ENCODE measurements around the gene CST9L. TPM values are rescaled to one million over a fixed set of nuclear protein-coding genes. Genes with fewer than 3 reads are reported as not detected.

Gene CST9L
- total and polyA plus RNA-seq, 2 of the 13 experiments (the other 11 are each of a cell fraction or from before 2014, with no cell fraction given): 0.15 TPM; not detected in 1

DNA sequence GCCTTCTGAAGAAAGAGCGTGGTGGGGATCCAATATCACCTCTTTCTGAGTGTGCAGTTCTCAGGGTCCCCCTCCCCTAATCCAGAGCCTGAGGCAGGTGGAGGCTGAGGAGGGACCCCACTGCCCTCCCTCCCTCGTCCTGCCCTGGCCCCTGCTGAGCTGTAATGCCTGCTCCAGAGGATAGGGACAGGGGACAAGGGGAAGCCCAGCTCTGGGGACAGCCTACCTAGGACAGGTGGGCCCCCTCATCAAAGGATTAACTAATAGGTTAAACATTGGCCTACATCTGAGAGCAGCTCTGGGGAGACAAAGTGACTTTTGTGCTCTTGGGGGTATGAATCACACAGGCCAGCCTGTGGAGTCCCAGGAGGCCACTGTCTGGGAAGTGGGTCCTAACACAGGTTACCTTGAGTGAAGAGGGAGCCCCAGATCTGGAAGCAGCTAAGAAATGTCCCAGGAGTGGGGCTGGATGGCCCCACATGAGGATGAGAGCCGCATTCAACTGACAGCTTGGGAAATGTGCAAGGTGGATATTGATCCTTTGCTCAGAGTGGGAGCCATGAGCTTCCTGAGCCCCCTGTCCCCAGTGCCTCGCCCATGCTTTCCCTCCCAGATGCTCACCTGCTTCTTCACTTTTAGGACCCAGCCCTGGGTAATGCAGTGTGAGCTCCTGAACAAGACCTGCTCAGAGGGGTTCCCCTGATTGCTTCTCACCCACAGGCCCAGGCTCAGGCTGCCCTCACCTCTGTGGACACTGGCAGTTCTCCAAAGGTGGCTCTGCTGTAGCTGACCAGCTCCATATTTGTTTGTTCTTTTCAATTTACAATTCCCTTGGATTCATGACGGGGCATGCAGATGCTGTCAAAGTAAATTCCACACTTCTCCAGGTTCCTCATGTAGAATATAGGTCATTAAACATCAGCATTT lies 17.8 kb upstream of the CST9L start (continued):
- TF ChIP-seq, protein P1, sequence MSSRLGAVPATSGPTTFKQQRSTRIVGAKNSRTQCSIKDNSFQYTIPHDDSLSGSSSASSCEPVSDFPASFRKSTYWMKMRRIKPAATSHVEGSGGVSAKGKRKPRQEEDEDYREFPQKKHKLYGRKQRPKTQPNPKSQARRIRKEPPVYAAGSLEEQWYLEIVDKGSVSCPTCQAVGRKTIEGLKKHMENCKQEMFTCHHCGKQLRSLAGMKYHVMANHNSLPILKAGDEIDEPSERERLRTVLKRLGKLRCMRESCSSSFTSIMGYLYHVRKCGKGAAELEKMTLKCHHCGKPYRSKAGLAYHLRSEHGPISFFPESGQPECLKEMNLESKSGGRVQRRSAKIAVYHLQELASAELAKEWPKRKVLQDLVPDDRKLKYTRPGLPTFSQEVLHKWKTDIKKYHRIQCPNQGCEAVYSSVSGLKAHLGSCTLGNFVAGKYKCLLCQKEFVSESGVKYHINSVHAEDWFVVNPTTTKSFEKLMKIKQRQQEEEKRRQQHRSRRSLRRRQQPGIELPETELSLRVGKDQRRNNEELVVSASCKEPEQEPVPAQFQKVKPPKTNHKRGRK (CRISPR knock-in tag; IDR thresholded peaks at IDR 0.05): no peak
- TF ChIP-seq, protein P2, sequence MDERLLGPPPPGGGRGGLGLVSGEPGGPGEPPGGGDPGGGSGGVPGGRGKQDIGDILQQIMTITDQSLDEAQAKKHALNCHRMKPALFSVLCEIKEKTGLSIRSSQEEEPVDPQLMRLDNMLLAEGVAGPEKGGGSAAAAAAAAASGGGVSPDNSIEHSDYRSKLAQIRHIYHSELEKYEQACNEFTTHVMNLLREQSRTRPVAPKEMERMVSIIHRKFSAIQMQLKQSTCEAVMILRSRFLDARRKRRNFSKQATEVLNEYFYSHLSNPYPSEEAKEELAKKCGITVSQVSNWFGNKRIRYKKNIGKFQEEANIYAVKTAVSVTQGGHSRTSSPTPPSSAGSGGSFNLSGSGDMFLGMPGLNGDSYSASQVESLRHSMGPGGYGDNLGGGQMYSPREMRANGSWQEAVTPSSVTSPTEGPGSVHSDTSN (CRISPR knock-in tag; IDR thresholded peaks at IDR 0.05): no peak
- TF ChIP-seq, protein P3, sequence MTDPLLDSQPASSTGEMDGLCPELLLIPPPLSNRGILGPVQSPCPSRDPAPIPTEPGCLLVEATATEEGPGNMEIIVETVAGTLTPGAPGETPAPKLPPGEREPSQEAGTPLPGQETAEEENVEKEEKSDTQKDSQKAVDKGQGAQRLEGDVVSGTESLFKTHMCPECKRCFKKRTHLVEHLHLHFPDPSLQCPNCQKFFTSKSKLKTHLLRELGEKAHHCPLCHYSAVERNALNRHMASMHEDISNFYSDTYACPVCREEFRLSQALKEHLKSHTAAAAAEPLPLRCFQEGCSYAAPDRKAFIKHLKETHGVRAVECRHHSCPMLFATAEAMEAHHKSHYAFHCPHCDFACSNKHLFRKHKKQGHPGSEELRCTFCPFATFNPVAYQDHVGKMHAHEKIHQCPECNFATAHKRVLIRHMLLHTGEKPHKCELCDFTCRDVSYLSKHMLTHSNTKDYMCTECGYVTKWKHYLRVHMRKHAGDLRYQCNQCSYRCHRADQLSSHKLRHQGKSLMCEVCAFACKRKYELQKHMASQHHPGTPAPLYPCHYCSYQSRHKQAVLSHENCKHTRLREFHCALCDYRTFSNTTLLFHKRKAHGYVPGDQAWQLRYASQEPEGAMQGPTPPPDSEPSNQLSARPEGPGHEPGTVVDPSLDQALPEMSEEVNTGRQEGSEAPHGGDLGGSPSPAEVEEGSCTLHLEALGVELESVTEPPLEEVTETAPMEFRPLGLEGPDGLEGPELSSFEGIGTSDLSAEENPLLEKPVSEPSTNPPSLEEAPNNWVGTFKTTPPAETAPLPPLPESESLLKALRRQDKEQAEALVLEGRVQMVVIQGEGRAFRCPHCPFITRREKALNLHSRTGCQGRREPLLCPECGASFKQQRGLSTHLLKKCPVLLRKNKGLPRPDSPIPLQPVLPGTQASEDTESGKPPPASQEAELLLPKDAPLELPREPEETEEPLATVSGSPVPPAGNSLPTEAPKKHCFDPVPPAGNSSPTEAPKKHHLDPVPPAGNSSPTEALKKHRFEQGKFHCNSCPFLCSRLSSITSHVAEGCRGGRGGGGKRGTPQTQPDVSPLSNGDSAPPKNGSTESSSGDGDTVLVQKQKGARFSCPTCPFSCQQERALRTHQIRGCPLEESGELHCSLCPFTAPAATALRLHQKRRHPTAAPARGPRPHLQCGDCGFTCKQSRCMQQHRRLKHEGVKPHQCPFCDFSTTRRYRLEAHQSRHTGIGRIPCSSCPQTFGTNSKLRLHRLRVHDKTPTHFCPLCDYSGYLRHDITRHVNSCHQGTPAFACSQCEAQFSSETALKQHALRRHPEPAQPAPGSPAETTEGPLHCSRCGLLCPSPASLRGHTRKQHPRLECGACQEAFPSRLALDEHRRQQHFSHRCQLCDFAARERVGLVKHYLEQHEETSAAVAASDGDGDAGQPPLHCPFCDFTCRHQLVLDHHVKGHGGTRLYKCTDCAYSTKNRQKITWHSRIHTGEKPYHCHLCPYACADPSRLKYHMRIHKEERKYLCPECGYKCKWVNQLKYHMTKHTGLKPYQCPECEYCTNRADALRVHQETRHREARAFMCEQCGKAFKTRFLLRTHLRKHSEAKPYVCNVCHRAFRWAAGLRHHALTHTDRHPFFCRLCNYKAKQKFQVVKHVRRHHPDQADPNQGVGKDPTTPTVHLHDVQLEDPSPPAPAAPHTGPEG (CRISPR knock-in tag; IDR thresholded peaks at IDR 0.05): peak; percentile 44; the same call in 1 of the 2 replicates
- TF ChIP-seq HOXA7 (CRISPR knock-in tag; IDR thresholded peaks at IDR 0.05) (no peak), POLR2AphosphoS5 (IDR thresholded peaks at IDR 0.05; ENCODE audit: low read depth, low read length) (0 out of 2 replicates have a peak, but pooled peaks have one; percentile 61), ZNF441 (CRISPR knock-in tag; IDR thresholded peaks at IDR 0.05; ENCODE audit: borderline replicate concordance) (no peak), NFATC3 (CRISPR knock-in tag; IDR thresholded peaks at IDR 0.05) (no peak), ZNF354B (CRISPR knock-in tag; IDR thresholded peaks at IDR 0.05) (no peak), ZNF343 (CRISPR knock-in tag; IDR thresholded peaks at IDR 0.05) (peak; percentile 86; the same call in 1 of the 2 replicates), ZNF44 (CRISPR knock-in tag; IDR thresholded peaks at IDR 0.05) (no peak; the same call in 1 of the 2 replicates), ZNF598 (CRISPR knock-in tag; IDR thresholded peaks at IDR 0.05; ENCODE audit: borderline replicate concordance) (0 out of 2 replicates have a peak, but pooled peaks have one; percentile 13), PTBP1 (IDR thresholded peaks at IDR 0.05; ENCODE audit: low read depth, low read length, poor library complexity, severe bottlenecking) (no peak), ZNF225 (CRISPR knock-in tag; IDR thresholded peaks at IDR 0.05) (0 out of 2 replicates have a peak, but pooled peaks have one; percentile 30), GTF2F1 (IDR thresholded peaks at IDR 0.05; ENCODE audit: low read length) (0 out of 2 replicates have a peak, but pooled peaks have one; percentile 20), DMAP1 (CRISPR knock-in tag; IDR thresholded peaks at IDR 0.05) (peak; percentile 58)
- TF ChIP-seq, protein P4, sequence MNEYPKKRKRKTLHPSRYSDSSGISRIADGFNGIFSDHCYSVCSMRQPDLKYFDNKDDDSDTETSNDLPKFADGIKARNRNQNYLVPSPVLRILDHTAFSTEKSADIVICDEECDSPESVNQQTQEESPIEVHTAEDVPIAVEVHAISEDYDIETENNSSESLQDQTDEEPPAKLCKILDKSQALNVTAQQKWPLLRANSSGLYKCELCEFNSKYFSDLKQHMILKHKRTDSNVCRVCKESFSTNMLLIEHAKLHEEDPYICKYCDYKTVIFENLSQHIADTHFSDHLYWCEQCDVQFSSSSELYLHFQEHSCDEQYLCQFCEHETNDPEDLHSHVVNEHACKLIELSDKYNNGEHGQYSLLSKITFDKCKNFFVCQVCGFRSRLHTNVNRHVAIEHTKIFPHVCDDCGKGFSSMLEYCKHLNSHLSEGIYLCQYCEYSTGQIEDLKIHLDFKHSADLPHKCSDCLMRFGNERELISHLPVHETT (CRISPR knock-in tag; conservative IDR thresholded peaks at IDR 0.05): no peak
- TF ChIP-seq, protein P5, sequence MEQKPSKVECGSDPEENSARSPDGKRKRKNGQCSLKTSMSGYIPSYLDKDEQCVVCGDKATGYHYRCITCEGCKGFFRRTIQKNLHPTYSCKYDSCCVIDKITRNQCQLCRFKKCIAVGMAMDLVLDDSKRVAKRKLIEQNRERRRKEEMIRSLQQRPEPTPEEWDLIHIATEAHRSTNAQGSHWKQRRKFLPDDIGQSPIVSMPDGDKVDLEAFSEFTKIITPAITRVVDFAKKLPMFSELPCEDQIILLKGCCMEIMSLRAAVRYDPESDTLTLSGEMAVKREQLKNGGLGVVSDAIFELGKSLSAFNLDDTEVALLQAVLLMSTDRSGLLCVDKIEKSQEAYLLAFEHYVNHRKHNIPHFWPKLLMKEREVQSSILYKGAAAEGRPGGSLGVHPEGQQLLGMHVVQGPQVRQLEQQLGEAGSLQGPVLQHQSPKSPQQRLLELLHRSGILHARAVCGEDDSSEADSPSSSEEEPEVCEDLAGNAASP (CRISPR knock-in tag; IDR thresholded peaks at IDR 0.05; ENCODE audit: borderline replicate concordance): peak; percentile 85; the same call in 1 of the 2 replicates
